CD4-positive, CD25-positive, alpha-beta regulatory T cell (primary cell): Measurements from ENCODE around the gene PCBD1. TPM values are rescaled to one million over a fixed set of nuclear protein-coding genes. Genes with fewer than 3 reads are reported as not detected.

Source experiments
- ATAC-seq, 2 donors: fragments of 150-1000 bp; cut with Tn5 transposase; one replicate each; pipeline ENCODE4 v1.10.0; 2021; ENCODE audit warnings: low read depth in 2 of 2, moderate number of reproducible peaks in 2 of 2, moderate library complexity in 1 of 2
- DNase-seq, 3 donors: peaks; one replicate each; pipeline versions ENCODE4 v3.0.0 to v3.0.0-alpha.2; 2012 to 2022; ENCODE audit warnings: mixed read lengths in 1 of 3
- H3K27ac ChIP-seq: one replicate; pipeline ENCODE4 v1.7.0; 2013; ENCODE audit warnings: mild to moderate bottlenecking, low read length; ENCODE audit not compliant: insufficient read depth, poor library complexity, severe bottlenecking
- H3K27me3 ChIP-seq: one replicate; pipeline ENCODE4 v1.7.0; 2013; ENCODE audit warnings: low read length; ENCODE audit not compliant: control insufficient read depth, insufficient read depth
- H3K36me3 ChIP-seq: one replicate; pipeline ENCODE4 v1.7.0; 2013; ENCODE audit warnings: mild to moderate bottlenecking, low read length, moderate library complexity; ENCODE audit not compliant: control insufficient read depth, insufficient read depth
- H3K4me1 ChIP-seq: 2 replicates; pipeline ENCODE4 v1.7.0; 2013; ENCODE audit warnings: mild to moderate bottlenecking, low read length; ENCODE audit not compliant: insufficient read depth, control insufficient read depth, poor library complexity, severe bottlenecking
- H3K4me3 ChIP-seq: one replicate; pipeline ENCODE4 v1.7.0; 2013; ENCODE audit warnings: low read depth, mild to moderate bottlenecking, low read length, moderate library complexity
- H3K9me3 ChIP-seq, 2 experiments: 1 replicate in 1 of 2; 2 replicates in 1 of 2; pipeline ENCODE4 v1.7.0; 2013; ENCODE audit warnings: low read length in 2 of 2, mild to moderate bottlenecking in 1 of 2, moderate library complexity in 1 of 2; ENCODE audit not compliant: control insufficient read depth in 2 of 2
- H3K27ac Mint-ChIP-seq, 3 donors: one replicate each; pipeline ENCODE4 v1.8.0; 2020 to 2022; ENCODE audit warnings: mild to moderate bottlenecking in 3 of 3, mixed read lengths in 3 of 3, moderate library complexity in 2 of 3
- H3K27me3 Mint-ChIP-seq: one replicate; pipeline ENCODE4 v1.8.0; 2022; ENCODE audit warnings: mild to moderate bottlenecking, mixed read lengths
- H3K36me3 Mint-ChIP-seq: one replicate; pipeline ENCODE4 v1.8.0; 2020; ENCODE audit warnings: mixed read lengths
- H3K4me1 Mint-ChIP-seq, 4 donors: one replicate each; pipeline ENCODE4 v1.8.0; 2020 to 2022; ENCODE audit warnings: mixed read lengths in 4 of 4, mild to moderate bottlenecking in 1 of 4
- H3K4me3 Mint-ChIP-seq, 4 donors: one replicate each; pipeline ENCODE4 v1.8.0; 2020 to 2022; ENCODE audit warnings: mild to moderate bottlenecking in 4 of 4, mixed read lengths in 4 of 4, moderate library complexity in 3 of 4
- H3K9me3 Mint-ChIP-seq, 7 donors: one replicate each; pipeline ENCODE4 v1.8.0; 2020 to 2022; ENCODE audit warnings: mixed read lengths in 7 of 7, mild to moderate bottlenecking in 3 of 7, moderate library complexity in 2 of 7
- polyA plus RNA-seq, 4 donors: library from polyadenylated mRNA; unstranded; fragments of 300-500 nt; fragmentation: Illumina TruSeq; gene quantifications; one replicate each; pipeline ENCODE4 v1.2.3, GENCODE V29; 2021
- total RNA-seq: library from RNA; stranded (reverse); gene quantifications from one replicate; pipeline ENCODE4 v1.2.3, GENCODE V29; 2022

PCBD1 gene
- total and polyA plus RNA-seq, 5 donors from 2014 or later, result 14.0 to 41.7 (median 28.7) TPM

- Histone ChIP-seq H3K36me3 (no peaks in the 10 kb centered on the region), H3K9me3 (no peaks in the 10 kb centered on the region), H3K4me1 (no peaks in the 10 kb centered on the region), H3K4me3 (no peak overlapping the region), H3K27me3 (no peaks in the 10 kb centered on the region), H3K27ac (no peak overlapping the region)
- H3K4me3 Mint-ChIP-seq, result no peak overlapping the region
- ATAC-seq (no peak), DNase-seq (no peak)
- H3K27ac Mint-ChIP-seq, result no peak overlapping the region
- no peaks in the 10 kb centered on the region for H3K9me3 Mint-ChIP-seq
- no peaks in the 10 kb centered on the region for H3K4me1 Mint-ChIP-seq
- H3K27me3 Mint-ChIP-seq, result peaks cover 6% of the 10 kb centered on the region
- H3K36me3 Mint-ChIP-seq, result no peaks in the 10 kb centered on the region
These were observed 17.0 kb upstream of the PCBD1 start for GRCh38 chr10:70905071-70906021.

- Mint-ChIP-seq H3K4me3 (no peak overlapping the region), H3K36me3 (no peaks in the 10 kb centered on the region), H3K9me3 (no peaks in the 10 kb centered on the region), H3K27ac (no peak overlapping the region), H3K4me1 (no peaks in the 10 kb centered on the region), H3K27me3 (peaks cover 18% of the 10 kb centered on the region)
- Histone ChIP-seq H3K27me3 (no peaks in the 10 kb centered on the region), H3K4me1 (no peaks in the 10 kb centered on the region), H3K36me3 (no peaks in the 10 kb centered on the region), H3K4me3 (no peak overlapping the region), H3K27ac (no peak overlapping the region), H3K9me3 (no peaks in the 10 kb centered on the region)
- ATAC-seq, result no peak
- DNase-seq, result peak in 1 of 3 donors; percentile 14
These were observed 15.0 kb upstream of the PCBD1 start for GRCh38 chr10:70903262-70903921.

- DNase-seq, result no peak
- ATAC-seq, result no peak
- H3K9me3 ChIP-seq, result no peaks in the 10 kb centered on the region
- Mint-ChIP-seq H3K27me3 (peaks cover 21% of the 10 kb centered on the region), H3K4me3 (no peak overlapping the region), H3K4me1 (no peaks in the 10 kb centered on the region), H3K27ac (no peak overlapping the region), H3K36me3 (no peaks in the 10 kb centered on the region), H3K9me3 (no peaks in the 10 kb centered on the region)
- no peak overlapping the region for H3K27ac ChIP-seq
- no peaks in the 10 kb centered on the region for H3K27me3 ChIP-seq
- no peak overlapping the region for H3K4me3 ChIP-seq
- no peaks in the 10 kb centered on the region for H3K4me1 ChIP-seq
- H3K36me3 ChIP-seq, result no peaks in the 10 kb centered on the region
These were observed 14.4 kb upstream of the PCBD1 start for GRCh38 chr10:70902661-70903261.

- Mint-ChIP-seq H3K36me3 (no peaks in the 10 kb centered on the region), H3K4me1 (peaks cover 0 to 1% (median 0%) of the 10 kb centered on the region in 4 donors), H3K27ac (no peak overlapping the region), H3K27me3 (peaks cover 28% of the 10 kb centered on the region), H3K9me3 (no peaks in the 10 kb centered on the region), H3K4me3 (no peak overlapping the region)
- Histone ChIP-seq H3K4me1 (no peaks in the 10 kb centered on the region), H3K27ac (no peak overlapping the region), H3K9me3 (no peaks in the 10 kb centered on the region), H3K27me3 (no peaks in the 10 kb centered on the region), H3K4me3 (no peak overlapping the region), H3K36me3 (no peaks in the 10 kb centered on the region)
- no peak for ATAC-seq
- no peak for DNase-seq
These were observed 13.0 kb upstream of the PCBD1 start for GRCh38 chr10:70901276-70901878.

GRCh38 chr10:70899096-70899495, 10.7 kb upstream of the PCBD1 start:
- H3K9me3 ChIP-seq, result no peaks in the 10 kb centered on the region
- no peaks in the 10 kb centered on the region for H3K9me3 Mint-ChIP-seq
- H3K27me3 ChIP-seq, result no peaks in the 10 kb centered on the region
- H3K4me3 Mint-ChIP-seq, result no peak overlapping the region
- no peaks in the 10 kb centered on the region for H3K36me3 Mint-ChIP-seq
- peaks cover 0 to 5% (median 0%) of the 10 kb centered on the region in 4 donors for H3K4me1 Mint-ChIP-seq
- peak overlapping the region in 1 of 3 donors; percentile 32 for H3K27ac Mint-ChIP-seq
- H3K27me3 Mint-ChIP-seq, result peaks cover 29% of the 10 kb centered on the region
- ATAC-seq, result no peak
- no peak overlapping the region for H3K27ac ChIP-seq
- no peaks in the 10 kb centered on the region for H3K36me3 ChIP-seq
- DNase-seq, result no peak
- H3K4me1 ChIP-seq, result no peaks in the 10 kb centered on the region
- no peak overlapping the region for H3K4me3 ChIP-seq

- Mint-ChIP-seq H3K4me1 (peaks cover 0 to 5% (median 0%) of the 10 kb centered on the region in 4 donors), H3K9me3 (no peaks in the 10 kb centered on the region), H3K27me3 (peaks cover 29% of the 10 kb centered on the region), H3K4me3 (no peak overlapping the region), H3K36me3 (no peaks in the 10 kb centered on the region), H3K27ac (peak overlapping the region in 1 of 3 donors; percentile 32)
- Histone ChIP-seq H3K4me3 (no peak overlapping the region), H3K4me1 (no peaks in the 10 kb centered on the region), H3K36me3 (no peaks in the 10 kb centered on the region), H3K9me3 (no peaks in the 10 kb centered on the region), H3K27ac (no peak overlapping the region), H3K27me3 (no peaks in the 10 kb centered on the region)
- DNase-seq (no peak), ATAC-seq (no peak)
These were observed 10.3 kb upstream of the PCBD1 start for GRCh38 chr10:70898687-70899086.

- Histone ChIP-seq H3K4me3 (no peak overlapping the region), H3K36me3 (no peaks in the 10 kb centered on the region), H3K9me3 (no peaks in the 10 kb centered on the region), H3K27ac (no peak overlapping the region), H3K4me1 (no peaks in the 10 kb centered on the region), H3K27me3 (no peaks in the 10 kb centered on the region)
- Mint-ChIP-seq H3K27me3 (peaks cover 29% of the 10 kb centered on the region), H3K27ac (peak overlapping the region in 1 of 3 donors; percentile 3), H3K4me3 (no peak overlapping the region), H3K9me3 (no peaks in the 10 kb centered on the region), H3K4me1 (peaks cover 0 to 5% (median 2%) of the 10 kb centered on the region in 4 donors), H3K36me3 (no peaks in the 10 kb centered on the region)
- no peak for DNase-seq
- no peak for ATAC-seq
These were observed 8.2 kb upstream of the PCBD1 start for GRCh38 chr10:70896551-70896950.
